Mesenchymal stem cell (in vitro differentiated cells and primary cell): ENCODE measurements around the gene GRIFIN.
A peak's percentile ranks its signal among the peaks of the same experiment; 100 is the strongest.

Experiments
- DNase-seq: peaks from one replicate; pipeline ENCODE4 v3.0.0-alpha.2; 2013
- H2AFZ ChIP-seq: one replicate; pipeline ENCODE4 v1.6.1; 2013; ENCODE audit warnings: low read depth, mild to moderate bottlenecking, control low read depth, inconsistent platforms, low read length, moderate library complexity
- H2AK5ac ChIP-seq: 2 replicates; pipeline ENCODE4 v1.6.1; 2013; ENCODE audit warnings: low read length, moderate library complexity, mild to moderate bottlenecking, inconsistent platforms; ENCODE audit not compliant: severe bottlenecking
- H2BK120ac ChIP-seq: one replicate; pipeline ENCODE4 v1.6.1; 2013; ENCODE audit warnings: low read depth, mild to moderate bottlenecking, inconsistent platforms, low read length, moderate library complexity
- H2BK12ac ChIP-seq, 2 experiments: one replicate each; pipeline ENCODE4 v1.6.1; 2013; ENCODE audit warnings: inconsistent platforms in 2 of 2, low read length in 2 of 2, mild to moderate bottlenecking in 2 of 2, moderate library complexity in 2 of 2, control low read depth in 1 of 2
- H2BK15ac ChIP-seq: one replicate; pipeline ENCODE4 v1.6.1; 2013; ENCODE audit warnings: mild to moderate bottlenecking, low read depth, inconsistent platforms; ENCODE audit not compliant: poor library complexity, severe bottlenecking
- H2BK5ac ChIP-seq: 2 replicates; pipeline ENCODE4 v1.6.1; 2013; ENCODE audit warnings: low read depth, mild to moderate bottlenecking, low read length, control low read depth, inconsistent platforms; ENCODE audit not compliant: poor library complexity, severe bottlenecking
- H3K14ac ChIP-seq, 2 experiments: one replicate each; pipeline ENCODE4 v1.6.1; 2013; ENCODE audit warnings: inconsistent platforms in 2 of 2, low read length in 2 of 2, control low read depth in 1 of 2, mild to moderate bottlenecking in 1 of 2, moderate library complexity in 1 of 2
- H3K18ac ChIP-seq, 2 experiments: one replicate each; pipeline ENCODE4 v1.6.1; 2013; ENCODE audit warnings: inconsistent platforms in 2 of 2, low read length in 2 of 2, control low read depth in 1 of 2, low read depth in 1 of 2, mild to moderate bottlenecking in 1 of 2
- H3K23ac ChIP-seq, 2 experiments: one replicate each; pipeline ENCODE4 v1.6.1; 2013; ENCODE audit warnings: inconsistent platforms in 2 of 2, low read length in 2 of 2, mild to moderate bottlenecking in 2 of 2, moderate library complexity in 2 of 2, control low read depth in 1 of 2
- H3K27ac ChIP-seq: 2 replicates; pipeline ENCODE4 v1.5.1; 2013; ENCODE audit warnings: mild to moderate bottlenecking, moderate library complexity, low read length, control low read depth, inconsistent platforms; ENCODE audit not compliant: poor library complexity, severe bottlenecking
- H3K27me3 ChIP-seq, 2 experiments: 2 replicates each; pipeline versions ENCODE4 v1.6.1 to v1.7.0; 2013; ENCODE audit warnings: low read length in 2 of 2, mild to moderate bottlenecking in 2 of 2, moderate library complexity in 2 of 2, control low read depth in 1 of 2, inconsistent platforms in 1 of 2; ENCODE audit not compliant: control insufficient read depth in 1 of 2, insufficient read depth in 1 of 2
- H3K36me3 ChIP-seq, 2 experiments: 2 replicates each; pipeline versions ENCODE4 v1.6.1 to v1.7.0; 2013; ENCODE audit warnings: low read length in 2 of 2, control low read depth in 1 of 2, inconsistent platforms in 1 of 2, low read depth in 1 of 2, mild to moderate bottlenecking in 1 of 2; ENCODE audit not compliant: insufficient read depth in 2 of 2, control insufficient read depth in 1 of 2
- H3K4ac ChIP-seq, 2 experiments: one replicate each; pipeline ENCODE4 v1.6.1; 2013; ENCODE audit warnings: inconsistent platforms in 2 of 2, low read length in 2 of 2, mild to moderate bottlenecking in 2 of 2, moderate library complexity in 2 of 2, control low read depth in 1 of 2, low read depth in 1 of 2
- H3K4me1 ChIP-seq: 2 replicates; pipeline ENCODE4 v1.6.1; 2013; ENCODE audit warnings: low read depth, low read length, control low read depth; ENCODE audit not compliant: control insufficient read depth, insufficient read depth
- H3K4me2 ChIP-seq: 2 replicates; pipeline ENCODE4 v1.6.1; 2013; ENCODE audit warnings: low read length, mild to moderate bottlenecking, inconsistent platforms; ENCODE audit not compliant: poor library complexity, severe bottlenecking
- H3K4me3 ChIP-seq, 2 experiments: 2 replicates each; pipeline versions ENCODE4 v1.5.1 to v1.7.0; 2013; ENCODE audit warnings: low read length in 2 of 2, mild to moderate bottlenecking in 2 of 2, control low read depth in 1 of 2, low read depth in 1 of 2; ENCODE audit not compliant: insufficient read depth in 1 of 2
- H3K79me1 ChIP-seq: replicated peaks from 2 replicates; pipeline ENCODE4 v1.6.1; 2013; ENCODE audit warnings: mild to moderate bottlenecking, control low read depth, low read length, inconsistent platforms; ENCODE audit not compliant: poor library complexity, severe bottlenecking
- H3K9ac ChIP-seq: 2 replicates; pipeline ENCODE4 v1.7.0; 2013; ENCODE audit warnings: mild to moderate bottlenecking, low read length, moderate library complexity
- H3K9me3 ChIP-seq: 2 replicates; pipeline ENCODE4 v1.7.0; 2013; ENCODE audit warnings: mild to moderate bottlenecking, low read length; ENCODE audit not compliant: control insufficient read depth
- H4K8ac ChIP-seq: one replicate; pipeline ENCODE4 v1.6.1; 2013; ENCODE audit warnings: inconsistent platforms, mild to moderate bottlenecking, low read length, moderate library complexity
- H4K91ac ChIP-seq: one replicate; pipeline ENCODE4 v1.6.1; 2013; ENCODE audit warnings: mild to moderate bottlenecking, low read length, inconsistent platforms
- WGBS: methylation state at CpG from one replicate; pipeline ENCODE4 v1.1.7; 2013; ENCODE audit warnings: mixed read lengths; 5-methylcytosine and 5-hydroxymethylcytosine counted together

The GRIFIN gene

GRCh38 chr7:2495418-2496299 is 19.5 kb upstream of the GRIFIN start:
- Histone ChIP-seq H3K14ac (no peak overlapping the region), H2BK5ac (no peak overlapping the region), H3K9me3 (no peaks in the 10 kb centered on the region), H2BK15ac (no peak overlapping the region), H3K27ac (no peak overlapping the region), H4K8ac (no peak overlapping the region), H3K79me1 (no peaks in the 10 kb centered on the region), H2AK5ac (no peak overlapping the region), H4K91ac (no peak overlapping the region), H3K4me2 (no peak overlapping the region), H3K27me3 (peaks cover 0 to 38% of the 10 kb centered on the region in 2 experiments), H3K23ac (no peak overlapping the region), H3K4me3 (no peak overlapping the region), H3K36me3 (no peaks in the 10 kb centered on the region), H2BK12ac (no peak overlapping the region), H3K4me1 (peaks cover 19% of the 10 kb centered on the region), H2BK120ac (no peak overlapping the region), H2AFZ (no peak overlapping the region), H3K18ac (no peak overlapping the region), H3K9ac (no peak overlapping the region), H3K4ac (no peak overlapping the region)
- no peak for DNase-seq
- WGBS: 65% methylated on average over 17 of the region's 25 CpGs

DNA sequence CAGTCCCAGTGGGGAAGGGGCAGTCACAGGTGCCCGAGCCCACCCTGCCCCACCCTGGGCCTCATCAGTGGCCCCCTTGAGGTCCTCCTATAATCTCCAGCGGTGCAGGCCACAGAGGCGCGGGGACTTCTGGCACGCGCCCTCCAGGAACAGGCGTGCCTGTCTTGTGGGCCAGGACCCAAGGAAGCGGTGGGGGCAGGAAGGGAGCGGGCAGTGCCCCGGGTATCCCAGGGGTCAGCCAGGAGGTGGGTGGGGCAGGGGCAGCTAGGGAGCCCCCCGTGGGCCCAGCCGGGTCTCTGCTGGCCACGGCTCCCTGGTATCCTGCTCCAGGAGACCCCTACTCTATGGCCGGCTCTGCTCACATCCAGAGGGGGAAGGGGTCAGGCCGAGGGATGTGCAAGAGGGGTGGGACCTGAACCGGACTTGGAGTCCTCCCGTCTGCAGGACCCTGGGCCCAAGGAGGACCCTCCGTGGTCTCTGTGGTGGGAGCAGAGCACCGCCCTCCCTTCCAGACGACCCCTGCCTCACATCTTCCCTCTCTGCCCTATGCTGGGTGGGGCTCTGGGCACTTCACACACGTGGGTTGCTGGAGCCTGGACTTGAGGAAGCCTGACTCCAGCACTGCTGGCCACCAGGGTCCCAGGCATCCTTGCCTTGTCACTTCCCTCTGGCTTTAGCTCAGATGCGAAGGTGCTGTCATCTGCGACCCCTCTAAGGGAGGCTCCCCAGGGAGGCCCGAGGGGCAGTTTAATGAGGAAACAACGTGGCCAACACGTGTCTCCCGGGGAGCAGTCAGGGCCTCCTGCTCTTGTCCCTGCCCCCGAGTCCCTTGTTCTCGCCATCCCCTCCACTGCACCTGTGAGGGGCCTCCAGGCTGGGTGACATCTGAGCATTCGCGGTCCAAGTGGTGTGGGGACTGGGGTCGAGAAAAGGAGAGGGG is 18.3 kb upstream of the GRIFIN start:
- Histone ChIP-seq H4K91ac (no peak overlapping the region), H3K79me1 (no peaks in the 10 kb centered on the region), H2BK12ac (no peak overlapping the region), H3K4me3 (no peak overlapping the region), H3K9me3 (no peaks in the 10 kb centered on the region), H3K4me2 (no peak overlapping the region), H3K9ac (no peak overlapping the region), H4K8ac (no peak overlapping the region), H3K23ac (no peak overlapping the region), H2AK5ac (no peak overlapping the region), H3K18ac (no peak overlapping the region), H3K4me1 (peaks cover 15% of the 10 kb centered on the region), H3K27ac (no peak overlapping the region), H2BK15ac (no peak overlapping the region), H3K27me3 (peaks cover 0 to 36% of the 10 kb centered on the region in 2 experiments), H3K14ac (no peak overlapping the region), H3K36me3 (no peaks in the 10 kb centered on the region), H2BK120ac (no peak overlapping the region), H3K4ac (peak overlapping the region in 1 of 2 experiments; percentile 6), H2BK5ac (no peak overlapping the region), H2AFZ (no peak overlapping the region)
- no peak for DNase-seq
- WGBS: 72% methylated on average over 32 of the region's 32 CpGs

GRCh38 chr7:2493205-2494164 is 17.3 kb upstream of the GRIFIN start:
- H2AK5ac ChIP-seq: no peak overlapping the region
- no peak overlapping the region for H3K23ac ChIP-seq
- no peak overlapping the region for H2BK5ac ChIP-seq
- H3K14ac ChIP-seq: no peak overlapping the region
- H3K79me1 ChIP-seq: no peaks in the 10 kb centered on the region
- no peaks in the 10 kb centered on the region for H3K36me3 ChIP-seq
- 57% methylated on average over 9 of the region's 11 CpGs for WGBS
- H4K8ac ChIP-seq: no peak overlapping the region
- H2BK15ac ChIP-seq: no peak overlapping the region
- H2BK120ac ChIP-seq: no peak overlapping the region
- no peak overlapping the region for H3K27ac ChIP-seq
- peaks cover 10% of the 10 kb centered on the region for H3K4me1 ChIP-seq
- no peak overlapping the region for H3K9ac ChIP-seq
- H3K4me3 ChIP-seq: no peak overlapping the region
- no peak overlapping the region for H3K18ac ChIP-seq
- H3K27me3 ChIP-seq: peaks cover 0 to 29% of the 10 kb centered on the region in 2 experiments
- no peak overlapping the region for H3K4me2 ChIP-seq
- no peak for DNase-seq
- H2AFZ ChIP-seq: no peak overlapping the region
- H3K9me3 ChIP-seq: no peaks in the 10 kb centered on the region
- no peak overlapping the region for H2BK12ac ChIP-seq
- no peak overlapping the region for H4K91ac ChIP-seq
- no peak overlapping the region for H3K4ac ChIP-seq
